Ishikawa (cell line): ENCODE data around the gene DLL1.

ENCODE experiments used
- CEBPB ChIP-seq: IDR thresholded peaks from 2 replicates; pipeline ENCODE4 v1.6.1; 2012
- CREB1 ChIP-seq: IDR thresholded peaks from 2 replicates; pipeline ENCODE4 v1.6.1; 2012; ENCODE audit warnings: low read depth
- EGR1 ChIP-seq: IDR thresholded peaks from 2 replicates; pipeline ENCODE4 v1.6.1; 2012
- EP300 ChIP-seq: IDR thresholded peaks from 2 replicates; pipeline ENCODE4 v1.6.1; 2012; ENCODE audit warnings: borderline replicate concordance
- FOXM1 ChIP-seq: IDR thresholded peaks from 2 replicates; pipeline ENCODE4 v1.6.1; 2012; ENCODE audit warnings: low read depth, borderline replicate concordance
- NFIC ChIP-seq: IDR thresholded peaks from 2 replicates; pipeline ENCODE4 v1.6.1; 2012
- RAD21 ChIP-seq: IDR thresholded peaks from 2 replicates; pipeline ENCODE4 v1.6.1; 2012; ENCODE audit warnings: low read depth
- TAF1 ChIP-seq: IDR thresholded peaks from 2 replicates; pipeline ENCODE4 v1.6.1; 2012; ENCODE audit warnings: low read depth, mild to moderate bottlenecking
- TCF12 ChIP-seq: IDR thresholded peaks from 2 replicates; pipeline ENCODE4 v1.6.1; 2012; ENCODE audit warnings: low read depth
- TEAD4 ChIP-seq: IDR thresholded peaks from 2 replicates; pipeline ENCODE4 v1.6.1; 2012
- USF1 ChIP-seq: IDR thresholded peaks from 2 replicates; pipeline ENCODE4 v1.6.1; 2012
- YY1 ChIP-seq: IDR thresholded peaks from 2 replicates; pipeline ENCODE4 v1.6.1; 2012; ENCODE audit warnings: low read depth
- ZBTB7A ChIP-seq: IDR thresholded peaks from 2 replicates; pipeline ENCODE4 v1.6.1; 2012; ENCODE audit warnings: low read depth
- TF ChIP-seq, protein P1 (sequence below): IDR thresholded peaks from 2 replicates; pipeline ENCODE4 v1.6.1; 2012
- TF ChIP-seq, protein P2 (sequence below): IDR thresholded peaks from 2 replicates; pipeline ENCODE4 v1.6.1; 2012; ENCODE audit warnings: low read depth, mild to moderate bottlenecking

Gene DLL1

GRCh38 chr6:170292407-170293158, 1.7 kb upstream of the DLL1 start:
- TF ChIP-seq CEBPB: no peak
- peak; percentile 78 for TF ChIP-seq USF1
- TF ChIP-seq RAD21: peak; percentile 57

- no peak for TF ChIP-seq TCF12
Measured at GRCh38 chr6:170292111-170292406, 1.2 kb upstream of the DLL1 start.

DNA sequence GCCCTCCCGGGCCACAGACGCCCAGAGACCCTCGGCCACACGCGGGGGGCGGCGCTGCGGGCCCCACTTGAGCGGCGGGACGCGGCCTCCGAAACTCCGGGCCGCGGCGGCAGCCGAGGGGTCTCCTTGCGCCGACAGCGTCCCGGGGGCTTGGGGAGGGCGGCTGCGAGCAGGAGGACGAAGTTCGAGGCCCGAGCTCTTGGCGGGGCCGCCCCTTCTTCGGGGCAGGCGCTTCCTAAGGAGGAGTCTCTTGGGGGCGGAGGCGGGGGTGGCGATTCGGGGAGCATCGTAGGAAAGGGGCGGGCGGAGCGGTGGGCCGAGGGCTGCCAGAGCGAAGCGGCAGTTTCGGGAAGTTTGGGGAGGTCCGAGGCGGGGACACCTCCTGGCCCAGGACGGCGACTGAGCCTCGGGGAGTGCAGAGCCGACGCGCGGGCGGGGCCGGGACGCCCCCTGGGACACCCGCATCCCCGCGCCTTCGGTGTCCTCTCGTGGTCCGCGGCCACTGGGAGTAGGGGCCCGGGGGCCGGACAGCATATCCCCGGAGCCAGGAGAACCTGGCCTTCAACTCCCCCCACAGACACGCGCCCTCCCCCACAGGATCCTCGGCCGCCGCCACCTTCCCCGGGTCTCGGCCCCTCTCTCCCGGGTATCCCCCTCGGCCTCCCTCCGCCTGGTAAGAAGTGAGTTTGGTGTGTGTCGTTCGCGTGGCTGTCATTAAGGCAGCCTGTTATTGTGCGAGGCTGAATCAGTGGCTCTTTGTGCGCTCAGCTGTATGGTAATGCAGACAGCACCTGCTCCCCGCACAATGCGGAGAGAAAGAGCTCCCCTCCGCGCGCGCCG, 613 bp upstream of the DLL1 start:
- TF ChIP-seq TCF12 (no peak), ZBTB7A (peak; percentile 68)

DNA sequence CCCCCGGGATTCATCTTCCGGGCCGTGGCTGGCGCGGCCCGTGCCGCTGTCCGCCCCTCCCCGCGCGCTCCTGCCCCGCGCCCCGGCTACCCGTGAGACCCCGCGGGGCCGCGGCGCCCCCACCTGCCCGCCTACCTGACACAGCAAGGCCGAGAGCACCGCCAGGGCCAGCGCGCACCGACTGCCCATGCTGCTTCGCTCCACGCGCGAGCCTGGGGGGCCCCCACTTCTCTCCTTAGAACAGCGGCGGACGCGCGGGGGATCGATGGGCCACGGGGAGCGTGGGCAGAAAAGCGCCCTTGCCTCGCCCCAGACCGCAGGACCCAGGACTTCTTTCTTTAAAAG, 955 bp downstream of the DLL1 start:
- TF ChIP-seq YY1: no peak
- TF ChIP-seq CEBPB: no peak

DNA sequence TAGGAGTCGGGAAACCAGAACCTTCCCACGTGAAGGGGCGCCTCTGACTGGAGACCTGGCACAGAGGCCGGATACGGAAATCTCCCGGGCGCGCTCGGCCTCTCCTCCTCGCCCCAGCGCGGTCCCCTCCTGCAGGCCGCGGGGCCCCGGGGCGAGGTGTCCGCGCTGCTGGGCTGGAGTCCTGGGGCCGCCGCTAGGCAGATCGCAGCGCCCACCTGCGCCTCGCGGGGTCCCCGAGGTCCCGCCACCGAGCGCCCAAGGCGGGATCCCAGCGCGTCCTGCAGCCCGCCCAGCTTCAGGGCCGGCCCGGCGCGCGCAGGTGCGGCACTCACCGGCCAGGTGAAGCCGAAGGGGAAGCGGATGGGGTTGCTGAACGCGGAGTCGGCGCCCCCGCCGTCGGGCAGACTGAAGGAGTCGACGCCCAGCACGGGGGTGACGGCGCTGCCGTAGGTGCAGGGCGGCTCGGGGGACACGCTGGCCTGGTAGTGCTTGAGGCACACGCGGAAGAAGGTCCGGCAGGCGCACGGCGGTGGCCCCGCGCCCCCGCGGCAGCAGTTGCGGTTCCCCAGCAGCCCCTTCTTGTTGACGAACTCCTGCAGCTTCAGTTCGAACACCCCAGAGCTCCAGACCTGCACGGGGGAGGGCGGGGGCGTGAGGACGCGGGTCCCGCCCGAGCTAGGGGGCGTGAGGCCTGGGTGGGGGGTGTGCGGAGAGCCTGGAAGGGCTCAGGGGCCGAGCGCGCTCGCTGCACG, 1.5 kb downstream of the DLL1 start:
- TF ChIP-seq TAF1 (no peak), NFIC (no peak), YY1 (no peak), ZBTB7A (peak; percentile 19)

DNA sequence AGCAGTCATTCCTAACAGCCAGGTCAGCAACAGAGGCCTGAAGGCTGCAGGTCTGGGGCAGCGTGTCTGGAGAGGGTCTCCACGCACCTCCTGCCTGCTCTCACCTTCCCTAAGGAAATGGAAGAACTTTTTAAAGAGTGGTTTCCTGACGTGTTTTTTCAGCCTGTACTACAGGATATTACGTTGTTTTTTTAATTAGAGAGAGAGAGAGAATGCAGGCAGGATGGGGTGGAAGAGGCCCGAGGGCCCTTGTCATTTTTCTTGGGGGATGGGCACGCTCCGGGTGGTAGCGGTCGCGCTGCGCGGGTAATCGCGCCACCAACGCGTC, 2.1 kb downstream of the DLL1 start:
- TF ChIP-seq YY1 (no peak), NFIC (no peak), EP300 (no peak), CREB1 (no peak), ZBTB7A (no peak), TAF1 (no peak), EGR1 (no peak), RAD21 (no peak), USF1 (no peak), CEBPB (no peak), FOXM1 (no peak), TCF12 (no peak), TEAD4 (no peak)
- TF ChIP-seq, protein P1, sequence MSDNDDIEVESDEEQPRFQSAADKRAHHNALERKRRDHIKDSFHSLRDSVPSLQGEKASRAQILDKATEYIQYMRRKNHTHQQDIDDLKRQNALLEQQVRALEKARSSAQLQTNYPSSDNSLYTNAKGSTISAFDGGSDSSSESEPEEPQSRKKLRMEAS: no peak
- TF ChIP-seq, protein P2, sequence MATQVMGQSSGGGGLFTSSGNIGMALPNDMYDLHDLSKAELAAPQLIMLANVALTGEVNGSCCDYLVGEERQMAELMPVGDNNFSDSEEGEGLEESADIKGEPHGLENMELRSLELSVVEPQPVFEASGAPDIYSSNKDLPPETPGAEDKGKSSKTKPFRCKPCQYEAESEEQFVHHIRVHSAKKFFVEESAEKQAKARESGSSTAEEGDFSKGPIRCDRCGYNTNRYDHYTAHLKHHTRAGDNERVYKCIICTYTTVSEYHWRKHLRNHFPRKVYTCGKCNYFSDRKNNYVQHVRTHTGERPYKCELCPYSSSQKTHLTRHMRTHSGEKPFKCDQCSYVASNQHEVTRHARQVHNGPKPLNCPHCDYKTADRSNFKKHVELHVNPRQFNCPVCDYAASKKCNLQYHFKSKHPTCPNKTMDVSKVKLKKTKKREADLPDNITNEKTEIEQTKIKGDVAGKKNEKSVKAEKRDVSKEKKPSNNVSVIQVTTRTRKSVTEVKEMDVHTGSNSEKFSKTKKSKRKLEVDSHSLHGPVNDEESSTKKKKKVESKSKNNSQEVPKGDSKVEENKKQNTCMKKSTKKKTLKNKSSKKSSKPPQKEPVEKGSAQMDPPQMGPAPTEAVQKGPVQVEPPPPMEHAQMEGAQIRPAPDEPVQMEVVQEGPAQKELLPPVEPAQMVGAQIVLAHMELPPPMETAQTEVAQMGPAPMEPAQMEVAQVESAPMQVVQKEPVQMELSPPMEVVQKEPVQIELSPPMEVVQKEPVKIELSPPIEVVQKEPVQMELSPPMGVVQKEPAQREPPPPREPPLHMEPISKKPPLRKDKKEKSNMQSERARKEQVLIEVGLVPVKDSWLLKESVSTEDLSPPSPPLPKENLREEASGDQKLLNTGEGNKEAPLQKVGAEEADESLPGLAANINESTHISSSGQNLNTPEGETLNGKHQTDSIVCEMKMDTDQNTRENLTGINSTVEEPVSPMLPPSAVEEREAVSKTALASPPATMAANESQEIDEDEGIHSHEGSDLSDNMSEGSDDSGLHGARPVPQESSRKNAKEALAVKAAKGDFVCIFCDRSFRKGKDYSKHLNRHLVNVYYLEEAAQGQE: no peak

DNA sequence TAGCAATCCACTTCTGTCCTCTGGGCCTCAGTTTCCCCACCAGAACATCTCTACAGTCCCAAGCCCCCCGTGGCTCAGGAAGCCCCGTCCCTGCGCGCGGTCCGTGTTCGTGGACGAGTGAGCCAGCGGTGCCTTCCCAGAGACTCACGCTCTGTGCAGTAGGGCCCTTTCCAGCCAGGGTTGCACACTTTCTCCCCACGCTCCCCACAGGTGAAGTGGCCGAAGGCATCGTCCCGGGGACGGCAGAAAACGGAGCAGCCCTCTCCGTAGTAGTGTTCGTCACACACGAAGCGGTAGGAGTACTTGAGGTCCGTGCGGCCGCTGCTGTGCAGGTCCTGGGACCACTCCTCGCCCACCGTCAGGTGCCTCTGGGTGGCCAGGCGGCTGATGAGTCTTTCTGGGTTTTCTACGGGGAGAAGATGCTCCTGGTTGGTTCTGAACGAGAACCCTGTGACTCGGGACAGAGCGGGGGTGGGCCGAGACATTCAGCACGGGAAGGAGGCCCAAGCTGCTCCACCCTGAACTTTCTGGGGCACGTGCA, 2.7 kb downstream of the DLL1 start:
- TF ChIP-seq ZBTB7A (no peak), YY1 (no peak), CEBPB (no peak), TAF1 (no peak), TEAD4 (no peak), RAD21 (no peak), EGR1 (no peak), TCF12 (no peak), NFIC (no peak), EP300 (no peak)
- TF ChIP-seq, protein P2: no peak
